GM12864 (cell line): Measurements from ENCODE around the gene WDR89.

Source experiments
- DNase-seq: peaks from one replicate; pipeline ENCODE4 v3.0.0-alpha.2; 2011; ENCODE audit warnings: low read depth
- H3K4me3 ChIP-seq: 2 replicates; pipeline ENCODE4 v1.5.1; 2011; ENCODE audit warnings: mild to moderate bottlenecking, low read depth, low read length, control low read depth
- TF ChIP-seq, protein P1 (sequence below): IDR thresholded peaks from 2 replicates; pipeline ENCODE4 v1.5.1; 2011; ENCODE audit warnings: low read depth, mild to moderate bottlenecking, moderate library complexity, low read length, control low read depth, inconsistent platforms; ENCODE audit errors: missing control alignments

WDR89 gene

DNA sequence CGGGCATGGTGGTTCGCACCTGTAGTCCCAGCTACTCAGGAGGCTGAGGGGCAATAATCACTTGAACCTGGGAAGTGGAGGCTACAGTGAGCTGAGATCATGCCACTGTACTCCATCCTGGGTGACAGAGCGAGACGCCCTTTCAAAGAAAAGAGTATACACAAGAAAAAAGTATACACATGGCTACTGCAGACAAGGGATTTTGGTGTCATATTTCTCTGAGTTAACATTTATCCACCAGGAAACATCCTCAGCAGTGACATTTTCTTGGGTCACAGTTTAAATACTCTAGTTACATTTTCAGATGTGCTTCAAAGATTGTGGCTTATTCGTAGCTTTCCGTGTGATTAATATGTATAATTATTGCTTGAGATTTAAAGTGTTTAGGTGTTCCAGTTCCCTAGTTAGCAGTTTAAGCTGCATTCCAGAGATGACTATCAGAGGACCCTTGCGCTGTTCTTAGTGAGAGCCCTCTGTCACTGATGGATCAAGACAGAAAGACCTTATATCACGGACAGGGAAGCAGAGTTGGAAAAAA, 93.8 kb downstream of the WDR89 start:
- no peak for DNase-seq
- TF ChIP-seq, protein P1, sequence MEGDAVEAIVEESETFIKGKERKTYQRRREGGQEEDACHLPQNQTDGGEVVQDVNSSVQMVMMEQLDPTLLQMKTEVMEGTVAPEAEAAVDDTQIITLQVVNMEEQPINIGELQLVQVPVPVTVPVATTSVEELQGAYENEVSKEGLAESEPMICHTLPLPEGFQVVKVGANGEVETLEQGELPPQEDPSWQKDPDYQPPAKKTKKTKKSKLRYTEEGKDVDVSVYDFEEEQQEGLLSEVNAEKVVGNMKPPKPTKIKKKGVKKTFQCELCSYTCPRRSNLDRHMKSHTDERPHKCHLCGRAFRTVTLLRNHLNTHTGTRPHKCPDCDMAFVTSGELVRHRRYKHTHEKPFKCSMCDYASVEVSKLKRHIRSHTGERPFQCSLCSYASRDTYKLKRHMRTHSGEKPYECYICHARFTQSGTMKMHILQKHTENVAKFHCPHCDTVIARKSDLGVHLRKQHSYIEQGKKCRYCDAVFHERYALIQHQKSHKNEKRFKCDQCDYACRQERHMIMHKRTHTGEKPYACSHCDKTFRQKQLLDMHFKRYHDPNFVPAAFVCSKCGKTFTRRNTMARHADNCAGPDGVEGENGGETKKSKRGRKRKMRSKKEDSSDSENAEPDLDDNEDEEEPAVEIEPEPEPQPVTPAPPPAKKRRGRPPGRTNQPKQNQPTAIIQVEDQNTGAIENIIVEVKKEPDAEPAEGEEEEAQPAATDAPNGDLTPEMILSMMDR = no peak
- no peak overlapping the region for H3K4me3 ChIP-seq
